CD4-positive, alpha-beta T cell treated with Interleukin-10 for 1 hour (primary cell): ENCODE data around the gene WIPF2.

ENCODE experiments used
- DNase-seq: peaks from one replicate; pipeline ENCODE4 v3.0.0-alpha.2; 2020

Gene WIPF2

GRCh38 chr17:40218740-40219593 lies at the start of gene WIPF2:
Gene WIPF2 (plus strand): TSS chr17:40219304. CDS start chr17:40256460, 37,156 bp downstream.
- peak; percentile 97 for DNase-seq

GRCh38 chr17:40170325-40170724 lies 48.8 kb upstream of the WIPF2 start:
- DNase-seq, result no peak

- DNase-seq, result no peak
These were observed 47.4 kb upstream of the WIPF2 start for GRCh38 chr17:40171750-40172149.

- no peak for DNase-seq
These were observed 45.9 kb upstream of the WIPF2 start for GRCh38 chr17:40173091-40173777.

- DNase-seq, result no peak
These were observed 45.3 kb upstream of the WIPF2 start for GRCh38 chr17:40173778-40174135.

GRCh38 chr17:40174514-40174913 lies 44.6 kb upstream of the WIPF2 start:
- DNase-seq, result no peak

GRCh38 chr17:40175928-40176753 lies 43.0 kb upstream of the WIPF2 start:
- no peak for DNase-seq

- DNase-seq, result no peak
These were observed 42.4 kb upstream of the WIPF2 start for GRCh38 chr17:40176754-40177110.

GRCh38 chr17:40177275-40177874 lies 41.7 kb upstream of the WIPF2 start, which contains the start of gene RAPGEFL1:
Gene RAPGEFL1 (plus strand): TSS chr17:40177470. CDS start chr17:40177862, 392 bp downstream.
- DNase-seq, result peak; percentile 88

GRCh38 chr17:40178021-40178601 lies 41.0 kb upstream of the WIPF2 start:
- DNase-seq, result no peak

- no peak for DNase-seq
These were observed 40.4 kb upstream of the WIPF2 start for GRCh38 chr17:40178660-40179059.

- no peak for DNase-seq
These were observed 39.0 kb upstream of the WIPF2 start for GRCh38 chr17:40179923-40180659.

GRCh38 chr17:40180694-40181093 lies 38.4 kb upstream of the WIPF2 start:
- no peak for DNase-seq

GRCh38 chr17:40181205-40181604 lies 37.9 kb upstream of the WIPF2 start:
- no peak for DNase-seq

- DNase-seq, result no peak
These were observed 36.5 kb upstream of the WIPF2 start for GRCh38 chr17:40182606-40183005.

GRCh38 chr17:40187238-40187637 lies 31.9 kb upstream of the WIPF2 start:
- no peak for DNase-seq

- no peak for DNase-seq
These were observed 30.4 kb upstream of the WIPF2 start for GRCh38 chr17:40188694-40189093.

GRCh38 chr17:40190197-40191021 lies 28.7 kb upstream of the WIPF2 start:
- DNase-seq, result peak; percentile 21

- DNase-seq, result peak; percentile 69
These were observed 27.6 kb upstream of the WIPF2 start for GRCh38 chr17:40191237-40192208.

- DNase-seq, result no peak
These were observed 26.1 kb upstream of the WIPF2 start for GRCh38 chr17:40192961-40193360.
